CD4-positive, CD25-positive, alpha-beta regulatory T cell (primary cell): ENCODE results near the gene S100A12. TPM values are rescaled to one million over a fixed set of nuclear protein-coding genes. Genes with fewer than 3 reads are reported as not detected.

Source experiments
- ATAC-seq, 2 donors: fragments of 150-1000 bp; cut with Tn5 transposase; one replicate each; pipeline ENCODE4 v1.10.0; 2021; ENCODE audit warnings: low read depth in 2 of 2, moderate number of reproducible peaks in 2 of 2, moderate library complexity in 1 of 2
- DNase-seq, 3 donors: peaks; one replicate each; pipeline versions ENCODE4 v3.0.0 to v3.0.0-alpha.2; 2012 to 2022; ENCODE audit warnings: mixed read lengths in 1 of 3
- H3K27ac ChIP-seq: one replicate; pipeline ENCODE4 v1.7.0; 2013; ENCODE audit warnings: mild to moderate bottlenecking, low read length; ENCODE audit not compliant: insufficient read depth, poor library complexity, severe bottlenecking
- H3K27me3 ChIP-seq: one replicate; pipeline ENCODE4 v1.7.0; 2013; ENCODE audit warnings: low read length; ENCODE audit not compliant: control insufficient read depth, insufficient read depth
- H3K36me3 ChIP-seq: one replicate; pipeline ENCODE4 v1.7.0; 2013; ENCODE audit warnings: mild to moderate bottlenecking, low read length, moderate library complexity; ENCODE audit not compliant: control insufficient read depth, insufficient read depth
- H3K4me1 ChIP-seq: 2 replicates; pipeline ENCODE4 v1.7.0; 2013; ENCODE audit warnings: mild to moderate bottlenecking, low read length; ENCODE audit not compliant: insufficient read depth, control insufficient read depth, poor library complexity, severe bottlenecking
- H3K4me3 ChIP-seq: one replicate; pipeline ENCODE4 v1.7.0; 2013; ENCODE audit warnings: low read depth, mild to moderate bottlenecking, low read length, moderate library complexity
- H3K9me3 ChIP-seq, 2 experiments: 1 replicate in 1 of 2; 2 replicates in 1 of 2; pipeline ENCODE4 v1.7.0; 2013; ENCODE audit warnings: low read length in 2 of 2, mild to moderate bottlenecking in 1 of 2, moderate library complexity in 1 of 2; ENCODE audit not compliant: control insufficient read depth in 2 of 2
- H3K27ac Mint-ChIP-seq, 3 donors: one replicate each; pipeline ENCODE4 v1.8.0; 2020 to 2022; ENCODE audit warnings: mild to moderate bottlenecking in 3 of 3, mixed read lengths in 3 of 3, moderate library complexity in 2 of 3
- H3K27me3 Mint-ChIP-seq: one replicate; pipeline ENCODE4 v1.8.0; 2022; ENCODE audit warnings: mild to moderate bottlenecking, mixed read lengths
- H3K36me3 Mint-ChIP-seq: one replicate; pipeline ENCODE4 v1.8.0; 2020; ENCODE audit warnings: mixed read lengths
- H3K4me1 Mint-ChIP-seq, 4 donors: one replicate each; pipeline ENCODE4 v1.8.0; 2020 to 2022; ENCODE audit warnings: mixed read lengths in 4 of 4, mild to moderate bottlenecking in 1 of 4
- H3K4me3 Mint-ChIP-seq, 4 donors: one replicate each; pipeline ENCODE4 v1.8.0; 2020 to 2022; ENCODE audit warnings: mild to moderate bottlenecking in 4 of 4, mixed read lengths in 4 of 4, moderate library complexity in 3 of 4
- H3K9me3 Mint-ChIP-seq, 7 donors: one replicate each; pipeline ENCODE4 v1.8.0; 2020 to 2022; ENCODE audit warnings: mixed read lengths in 7 of 7, mild to moderate bottlenecking in 3 of 7, moderate library complexity in 2 of 7
- polyA plus RNA-seq, 4 donors: library from polyadenylated mRNA; unstranded; fragments of 300-500 nt; fragmentation: Illumina TruSeq; gene quantifications; one replicate each; pipeline ENCODE4 v1.2.3, GENCODE V29; 2021
- total RNA-seq: library from RNA; stranded (reverse); gene quantifications from one replicate; pipeline ENCODE4 v1.2.3, GENCODE V29; 2022

Gene S100A12
- total and polyA plus RNA-seq, 5 donors from 2014 or later = 0.51 to 2.2 TPM; not detected in 3

DNA sequence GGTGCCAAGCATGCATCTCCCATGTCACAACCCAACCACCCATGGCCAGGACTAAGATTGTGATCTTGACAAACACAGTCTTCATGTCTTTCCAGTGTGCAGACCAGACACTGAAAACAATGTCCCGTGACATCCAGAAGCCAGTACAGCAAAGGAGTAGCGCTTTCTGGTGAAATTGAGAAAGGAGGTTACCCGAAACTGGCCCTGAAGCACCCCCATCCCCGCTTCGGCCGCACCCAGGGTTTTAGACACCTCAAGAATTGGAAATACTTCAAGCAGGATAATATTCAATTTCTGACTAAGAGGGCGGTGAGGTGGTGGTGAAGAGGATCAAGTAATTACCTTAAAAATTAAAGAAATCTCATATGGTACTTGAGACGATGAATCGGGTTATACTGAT is 26.0 kb upstream of the S100A12 start:
- ATAC-seq = no peak
- Histone ChIP-seq H3K36me3 (no peaks in the 10 kb centered on the region), H3K4me1 (no peaks in the 10 kb centered on the region), H3K27ac (no peak overlapping the region), H3K4me3 (no peak overlapping the region), H3K27me3 (peaks cover 4% of the 10 kb centered on the region), H3K9me3 (no peaks in the 10 kb centered on the region)
- H3K9me3 Mint-ChIP-seq = peaks cover 0 to 3% (median 0%) of the 10 kb centered on the region in 7 donors
- H3K4me3 Mint-ChIP-seq = no peak overlapping the region
- no peak for DNase-seq
- H3K27ac Mint-ChIP-seq = no peak overlapping the region
- no peaks in the 10 kb centered on the region for H3K36me3 Mint-ChIP-seq
- H3K27me3 Mint-ChIP-seq = peaks cover 7% of the 10 kb centered on the region
- peaks cover 0 to 9% (median 1%) of the 10 kb centered on the region in 4 donors for H3K4me1 Mint-ChIP-seq

DNA sequence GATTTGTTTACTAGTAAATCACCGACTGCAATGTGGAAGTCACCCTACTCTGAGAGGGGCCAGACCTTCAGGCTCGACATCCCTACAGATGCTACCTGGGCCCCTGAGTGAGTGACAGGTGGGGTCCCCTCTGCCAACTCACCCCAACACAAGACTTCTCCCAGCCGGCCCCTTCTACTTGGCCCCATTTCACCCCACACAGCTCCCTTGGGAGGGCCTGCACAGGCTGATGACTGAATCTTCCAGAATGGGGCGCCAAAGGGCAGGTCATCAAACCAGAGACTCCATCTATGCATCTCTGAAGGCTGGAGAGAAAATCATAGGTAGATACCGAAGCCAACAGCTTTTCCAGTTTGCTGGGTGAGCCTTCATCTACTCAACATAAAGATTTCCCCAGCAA is 24.8 kb upstream of the S100A12 start:
- H3K4me3 Mint-ChIP-seq = no peak overlapping the region
- DNase-seq (no peak), ATAC-seq (no peak)
- Histone ChIP-seq H3K9me3 (no peaks in the 10 kb centered on the region), H3K4me3 (no peak overlapping the region), H3K36me3 (no peaks in the 10 kb centered on the region), H3K27me3 (peaks cover 4% of the 10 kb centered on the region), H3K27ac (no peak overlapping the region), H3K4me1 (no peaks in the 10 kb centered on the region)
- H3K4me1 Mint-ChIP-seq = peaks cover 0 to 3% (median 1%) of the 10 kb centered on the region in 4 donors
- peaks cover 0 to 3% (median 0%) of the 10 kb centered on the region in 7 donors for H3K9me3 Mint-ChIP-seq
- peaks cover 16% of the 10 kb centered on the region for H3K27me3 Mint-ChIP-seq
- H3K36me3 Mint-ChIP-seq = no peaks in the 10 kb centered on the region
- H3K27ac Mint-ChIP-seq = no peak overlapping the region

DNA sequence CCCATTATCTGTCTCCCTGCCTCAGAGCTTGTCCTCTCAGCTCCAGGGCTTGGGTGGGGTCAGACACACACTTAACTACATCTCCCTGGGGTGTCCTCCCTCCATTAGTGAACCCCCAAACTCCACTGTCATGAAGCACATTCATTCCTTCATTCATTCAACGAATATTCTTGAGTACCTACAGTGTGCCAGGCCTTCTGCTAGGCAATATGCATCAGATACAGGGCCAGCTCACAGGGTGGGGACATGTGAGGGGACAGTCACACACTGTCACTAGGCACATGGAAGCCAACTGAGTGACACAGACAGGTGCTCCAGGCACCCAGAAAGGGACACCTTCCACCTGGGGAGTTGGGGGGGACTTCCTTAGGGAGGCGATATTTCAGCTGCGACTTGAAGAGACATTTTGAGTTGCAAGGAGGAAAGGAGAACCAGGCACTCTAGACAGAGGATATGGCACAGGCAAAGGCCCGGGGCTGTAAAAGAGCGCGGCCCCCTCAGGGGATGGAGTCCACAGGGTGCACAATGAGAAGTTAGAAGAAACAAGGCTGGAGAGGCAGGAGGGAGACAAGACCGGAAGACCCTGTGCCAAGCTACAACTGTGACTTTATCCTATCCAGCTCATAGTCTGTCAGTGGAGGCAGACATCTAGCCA is 24.1 kb upstream of the S100A12 start:
- H3K27ac ChIP-seq = no peak overlapping the region
- Mint-ChIP-seq H3K9me3 (peaks cover 0 to 3% (median 0%) of the 10 kb centered on the region in 7 donors), H3K4me1 (peaks cover 0 to under 1% (median under 1%) of the 10 kb centered on the region in 4 donors), H3K36me3 (no peaks in the 10 kb centered on the region), H3K4me3 (no peak overlapping the region), H3K27me3 (peaks cover 14% of the 10 kb centered on the region), H3K27ac (no peak overlapping the region)
- no peaks in the 10 kb centered on the region for H3K4me1 ChIP-seq
- no peak for ATAC-seq
- no peaks in the 10 kb centered on the region for H3K9me3 ChIP-seq
- H3K4me3 ChIP-seq = no peak overlapping the region
- no peak for DNase-seq
- peaks cover 4% of the 10 kb centered on the region for H3K27me3 ChIP-seq
- H3K36me3 ChIP-seq = no peaks in the 10 kb centered on the region

DNA sequence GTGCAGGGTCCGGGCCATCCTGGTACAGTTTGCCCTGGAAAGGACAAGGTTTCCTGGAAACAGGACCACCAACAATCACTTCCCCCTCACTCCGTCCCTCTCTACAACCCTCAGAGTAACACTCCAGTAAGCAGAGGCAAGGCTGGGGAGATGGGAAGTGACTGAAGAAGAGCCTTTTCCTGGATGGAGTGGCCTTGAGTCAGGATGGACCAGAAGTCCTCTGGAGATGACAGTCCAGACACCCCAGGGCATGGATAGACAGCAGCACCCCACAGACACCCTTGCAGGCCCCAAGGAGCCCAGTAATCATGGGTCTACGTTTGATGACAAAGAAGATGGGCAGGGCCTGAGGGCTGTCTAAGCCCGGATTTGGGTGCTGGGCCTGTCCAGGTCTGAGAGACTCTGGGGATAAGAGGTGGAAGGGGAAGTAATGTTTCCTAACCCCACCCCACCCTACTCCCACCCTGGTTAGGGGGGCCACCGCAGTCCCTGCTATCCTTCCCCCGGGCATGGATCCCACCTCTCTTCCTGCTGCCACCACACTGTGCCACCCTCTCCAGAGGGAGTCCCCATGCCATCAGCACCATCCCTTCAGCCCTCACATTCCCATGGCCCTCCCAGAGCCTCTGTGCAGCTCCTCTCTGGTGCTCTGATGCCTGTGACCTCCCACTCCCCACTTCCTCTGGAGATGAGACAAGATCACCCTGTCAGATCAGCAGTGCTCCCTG is 22.7 kb upstream of the S100A12 start:
- no peaks in the 10 kb centered on the region for H3K4me1 Mint-ChIP-seq

DNA sequence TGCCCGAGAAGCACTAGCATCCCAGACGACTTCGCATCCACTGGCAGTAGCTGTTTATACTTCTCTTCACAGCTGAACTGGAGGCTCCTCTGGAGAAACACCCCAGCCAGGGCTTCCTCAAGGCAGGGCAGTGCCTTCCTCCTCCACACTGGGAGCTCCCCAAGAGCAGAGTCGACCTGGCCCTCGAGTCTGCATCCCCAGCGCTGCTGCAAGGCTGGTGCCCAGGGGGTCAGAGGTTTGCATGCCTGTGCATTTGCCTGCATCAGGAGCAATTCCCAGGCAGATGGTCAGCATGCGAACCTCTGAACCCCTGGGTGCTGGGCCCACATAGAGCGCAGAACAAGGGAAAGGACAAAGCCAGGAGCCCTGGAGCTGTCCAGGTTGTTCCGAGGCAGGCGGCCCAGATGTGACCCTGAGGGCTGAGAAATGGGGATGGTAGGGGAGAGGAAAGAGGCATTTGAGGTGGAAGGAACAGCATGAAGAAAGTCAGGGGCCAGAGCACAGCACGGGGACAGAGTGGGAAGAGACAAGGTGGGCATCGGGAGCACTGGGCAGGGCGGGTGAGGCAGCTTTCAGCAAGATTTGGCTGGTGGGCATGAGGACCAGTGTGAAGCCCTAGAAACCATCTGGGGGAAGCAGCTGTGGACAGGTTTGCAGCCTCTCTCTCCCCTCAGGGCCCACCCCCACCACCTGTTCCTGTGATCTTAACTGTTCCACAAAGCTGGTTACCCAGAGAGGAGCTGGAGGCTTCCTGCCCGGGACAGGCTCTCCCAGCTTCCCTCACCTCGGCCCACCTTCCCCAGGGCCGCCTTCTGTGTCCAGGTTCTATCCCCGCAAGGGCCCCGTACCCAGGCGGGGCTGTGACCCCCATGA is 21.9 kb upstream of the S100A12 start:
- Histone ChIP-seq H3K27me3 (peaks cover 4% of the 10 kb centered on the region), H3K4me1 (no peaks in the 10 kb centered on the region), H3K36me3 (no peaks in the 10 kb centered on the region), H3K9me3 (no peaks in the 10 kb centered on the region), H3K27ac (no peak overlapping the region), H3K4me3 (no peak overlapping the region)
- no peaks in the 10 kb centered on the region for H3K4me1 Mint-ChIP-seq
- peaks cover 9% of the 10 kb centered on the region for H3K27me3 Mint-ChIP-seq
- no peaks in the 10 kb centered on the region for H3K36me3 Mint-ChIP-seq
- H3K27ac Mint-ChIP-seq = no peak overlapping the region
- DNase-seq = no peak
- peaks cover 0 to 3% (median 0%) of the 10 kb centered on the region in 7 donors for H3K9me3 Mint-ChIP-seq
- H3K4me3 Mint-ChIP-seq = no peak overlapping the region
- no peak for ATAC-seq

More for the DNA sequence above, 22.7 kb upstream of the S100A12 start:
- Histone ChIP-seq H3K36me3 (no peaks in the 10 kb centered on the region), H3K4me3 (no peak overlapping the region), H3K27me3 (peaks cover 4% of the 10 kb centered on the region), H3K27ac (no peak overlapping the region), H3K4me1 (no peaks in the 10 kb centered on the region), H3K9me3 (no peaks in the 10 kb centered on the region)
- DNase-seq = no peak
- H3K36me3 Mint-ChIP-seq = no peaks in the 10 kb centered on the region
- H3K4me3 Mint-ChIP-seq = no peak overlapping the region
- no peak for ATAC-seq
- no peak overlapping the region for H3K27ac Mint-ChIP-seq
- H3K9me3 Mint-ChIP-seq = peaks cover 0 to 3% (median 0%) of the 10 kb centered on the region in 7 donors
- peaks cover 9% of the 10 kb centered on the region for H3K27me3 Mint-ChIP-seq

DNA sequence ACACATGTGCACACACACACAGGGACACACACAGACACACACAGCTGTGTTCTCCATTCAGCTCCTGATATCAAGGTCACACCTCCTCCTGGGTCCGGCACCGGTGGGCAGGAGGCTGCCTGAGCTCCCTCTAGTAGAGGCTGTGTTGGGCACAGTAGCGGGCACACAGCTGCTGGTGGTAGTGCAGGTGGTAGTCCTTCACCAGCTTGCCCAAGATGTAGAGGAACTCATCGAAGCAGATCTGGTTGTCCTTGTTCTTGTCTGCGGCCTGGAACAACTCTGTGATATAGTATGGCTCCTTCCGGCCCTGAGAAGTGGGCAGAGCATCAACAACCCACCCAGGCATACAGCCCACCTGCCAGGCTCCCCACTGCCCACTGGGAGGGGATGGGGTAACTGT is 21.0 kb upstream of the S100A12 start:
- DNase-seq (no peak), ATAC-seq (no peak)
- peaks cover 0 to 3% (median 0%) of the 10 kb centered on the region in 7 donors for H3K9me3 Mint-ChIP-seq
- H3K4me3 ChIP-seq = no peak overlapping the region
- peaks cover 4% of the 10 kb centered on the region for H3K27me3 ChIP-seq
- no peak overlapping the region for H3K4me3 Mint-ChIP-seq
- H3K27ac Mint-ChIP-seq = no peak overlapping the region
- peaks cover 16% of the 10 kb centered on the region for H3K27me3 Mint-ChIP-seq
- H3K4me1 Mint-ChIP-seq = no peaks in the 10 kb centered on the region
- H3K36me3 Mint-ChIP-seq = no peaks in the 10 kb centered on the region
- H3K4me1 ChIP-seq = no peaks in the 10 kb centered on the region
- H3K27ac ChIP-seq = no peak overlapping the region
- H3K9me3 ChIP-seq = no peaks in the 10 kb centered on the region
- no peaks in the 10 kb centered on the region for H3K36me3 ChIP-seq

DNA sequence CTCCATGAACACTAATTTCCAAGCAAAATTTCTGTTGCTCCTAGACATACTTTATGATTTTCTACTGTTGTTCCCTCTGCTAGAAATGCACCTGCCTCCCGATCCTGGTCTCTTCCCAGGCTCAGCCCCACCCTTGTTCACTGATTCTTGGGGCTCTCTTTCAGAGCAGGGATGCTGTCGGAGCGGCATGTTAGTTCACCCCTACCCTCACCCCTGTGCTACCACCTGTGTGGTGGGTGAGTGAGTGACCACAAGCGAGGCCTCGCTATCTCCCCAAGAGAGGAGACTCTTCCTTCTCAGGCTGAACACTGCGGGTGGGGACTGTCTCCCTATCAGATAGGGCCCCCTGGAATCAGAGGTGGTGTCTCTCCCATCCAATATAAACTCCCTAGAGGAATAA is 20.4 kb upstream of the S100A12 start:
- no peak overlapping the region for H3K4me3 ChIP-seq
- Mint-ChIP-seq H3K9me3 (peaks cover 0 to 3% (median 0%) of the 10 kb centered on the region in 7 donors), H3K4me1 (no peaks in the 10 kb centered on the region), H3K4me3 (no peak overlapping the region), H3K36me3 (no peaks in the 10 kb centered on the region), H3K27ac (no peak overlapping the region), H3K27me3 (peaks cover 16% of the 10 kb centered on the region)
- H3K27me3 ChIP-seq = peaks cover 2% of the 10 kb centered on the region
- DNase-seq (no peak), ATAC-seq (no peak)
- no peaks in the 10 kb centered on the region for H3K4me1 ChIP-seq
- no peak overlapping the region for H3K27ac ChIP-seq
- H3K36me3 ChIP-seq = no peaks in the 10 kb centered on the region
- no peaks in the 10 kb centered on the region for H3K9me3 ChIP-seq
